Parathyroid adenoma (tissue), 2 donors: ENCODE data around the gene IKZF2.

Experiments used
- H2AFZ ChIP-seq: fragments of 300-600 bp; sonication (generic); one replicate; pipeline ENCODE4 v1.7.0; 2017; ENCODE audit warnings: antibody characterized with exemption, mild to moderate bottlenecking
- H3K27ac ChIP-seq: fragments of 300-600 bp; sonication (generic); one replicate; pipeline ENCODE4 v1.7.0; 2017
- H3K27me3 ChIP-seq: fragments of 300-600 bp; sonication (generic); one replicate; pipeline ENCODE4 v1.7.0; 2017; ENCODE audit warnings: low read length; ENCODE audit not compliant: control insufficient read depth, insufficient read depth
- H3K36me3 ChIP-seq: fragments of 300-600 bp; sonication (generic); one replicate; pipeline ENCODE4 v1.7.0; 2017; ENCODE audit warnings: low read length; ENCODE audit not compliant: control insufficient read depth, insufficient read depth
- H3K4me1 ChIP-seq: fragments of 300-600 bp; sonication (generic); one replicate; pipeline ENCODE4 v1.7.0; 2017; ENCODE audit warnings: control low read depth
- H3K4me2 ChIP-seq: fragments of 300-600 bp; sonication (generic); one replicate; pipeline ENCODE4 v1.7.0; 2017; ENCODE audit warnings: low read length
- H3K4me3 ChIP-seq: fragments of 300-600 bp; sonication (generic); one replicate; pipeline ENCODE4 v1.7.0; 2017; ENCODE audit warnings: low read depth, low read length
- H3K79me2 ChIP-seq: fragments of 300-600 bp; sonication (generic); one replicate; pipeline ENCODE4 v1.7.0; 2017; ENCODE audit warnings: control low read depth
- H3K9ac ChIP-seq: fragments of 300-600 bp; sonication (generic); one replicate; pipeline ENCODE4 v1.7.0; 2017; ENCODE audit warnings: mild to moderate bottlenecking
- H3K9me3 ChIP-seq: fragments of 300-600 bp; sonication (generic); one replicate; pipeline ENCODE4 v1.7.0; 2017; ENCODE audit warnings: low read length; ENCODE audit not compliant: control insufficient read depth
- CTCF ChIP-seq: fragments of 300-600 bp; sonication (generic); IDR thresholded peaks from one replicate; pipeline ENCODE4 v1.7.0; 2017; ENCODE audit warnings: antibody characterized with exemption, mild to moderate bottlenecking
- donor health status: primary hyperparathyroidism.

Gene IKZF2

GRCh38 chr2:213015387-213016165 lies 135.8 kb downstream of the IKZF2 start:
- Histone ChIP-seq H3K36me3 (no peaks in the 10 kb centered on the region), H3K27ac (no peak overlapping the region)

GRCh38 chr2:213013979-213014378 lies 137.4 kb downstream of the IKZF2 start:
- Histone ChIP-seq H3K4me2 (no peak overlapping the region), H3K4me1 (no peaks in the 10 kb centered on the region), H3K9ac (no peak overlapping the region), H3K27ac (no peak overlapping the region), H3K27me3 (no peaks in the 10 kb centered on the region), H3K79me2 (no peaks in the 10 kb centered on the region), H3K36me3 (no peaks in the 10 kb centered on the region), H3K9me3 (no peaks in the 10 kb centered on the region), H2AFZ (no peak overlapping the region), H3K4me3 (no peak overlapping the region)
- TF ChIP-seq CTCF: no peak

More at GRCh38 chr2:213015387-213016165, 135.8 kb downstream of the IKZF2 start:
- H3K9me3 ChIP-seq: no peaks in the 10 kb centered on the region
- H3K27me3 ChIP-seq: no peaks in the 10 kb centered on the region
- no peak overlapping the region for H2AFZ ChIP-seq
- no peak for TF ChIP-seq CTCF
- H3K4me2 ChIP-seq: no peak overlapping the region
- no peak overlapping the region for H3K9ac ChIP-seq
- no peaks in the 10 kb centered on the region for H3K79me2 ChIP-seq
- H3K4me1 ChIP-seq: no peaks in the 10 kb centered on the region
- no peak overlapping the region for H3K4me3 ChIP-seq

GRCh38 chr2:213011505-213011904 lies 139.9 kb downstream of the IKZF2 start:
- H3K36me3 ChIP-seq: no peaks in the 10 kb centered on the region
- TF ChIP-seq CTCF: no peak
- H3K27ac ChIP-seq: no peak overlapping the region
- H2AFZ ChIP-seq: no peak overlapping the region
- no peaks in the 10 kb centered on the region for H3K79me2 ChIP-seq
- no peak overlapping the region for H3K4me3 ChIP-seq
- no peaks in the 10 kb centered on the region for H3K9me3 ChIP-seq
- H3K9ac ChIP-seq: no peak overlapping the region
- H3K27me3 ChIP-seq: no peaks in the 10 kb centered on the region
- H3K4me1 ChIP-seq: no peaks in the 10 kb centered on the region
- H3K4me2 ChIP-seq: no peak overlapping the region

GRCh38 chr2:213010106-213010779 lies 141.2 kb downstream of the IKZF2 start:
- Histone ChIP-seq H3K27ac (no peak overlapping the region), H3K27me3 (no peaks in the 10 kb centered on the region), H3K4me3 (no peak overlapping the region), H3K4me1 (no peaks in the 10 kb centered on the region), H2AFZ (no peak overlapping the region), H3K9ac (no peak overlapping the region), H3K9me3 (no peaks in the 10 kb centered on the region), H3K36me3 (no peaks in the 10 kb centered on the region), H3K79me2 (no peaks in the 10 kb centered on the region), H3K4me2 (no peak overlapping the region)
- no peak for TF ChIP-seq CTCF
